ENCODE results near the gene SLC16A9.

Gene SLC16A9

DNA sequence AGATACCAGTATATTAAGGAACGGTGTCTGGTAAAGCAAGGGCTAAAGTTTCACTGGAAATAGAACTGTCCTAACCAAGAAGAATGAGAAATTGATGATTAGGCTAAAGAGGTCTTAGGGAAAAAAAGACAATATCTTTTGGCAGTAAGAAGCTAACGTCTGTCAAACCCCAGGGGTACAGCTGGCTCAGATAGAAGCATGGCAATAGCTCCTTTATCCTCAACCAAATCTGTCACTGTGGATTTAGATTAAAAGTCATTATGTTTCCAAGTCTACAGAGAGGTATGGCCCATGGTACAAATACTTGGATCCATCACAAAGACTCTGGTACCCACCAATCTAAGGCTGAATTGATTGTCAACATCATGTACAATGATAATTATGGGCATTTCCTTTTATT, 8.6 kb upstream of the SLC16A9 start:
- no peak for DNase-seq (ENCODE audit: low spot score)

DNA sequence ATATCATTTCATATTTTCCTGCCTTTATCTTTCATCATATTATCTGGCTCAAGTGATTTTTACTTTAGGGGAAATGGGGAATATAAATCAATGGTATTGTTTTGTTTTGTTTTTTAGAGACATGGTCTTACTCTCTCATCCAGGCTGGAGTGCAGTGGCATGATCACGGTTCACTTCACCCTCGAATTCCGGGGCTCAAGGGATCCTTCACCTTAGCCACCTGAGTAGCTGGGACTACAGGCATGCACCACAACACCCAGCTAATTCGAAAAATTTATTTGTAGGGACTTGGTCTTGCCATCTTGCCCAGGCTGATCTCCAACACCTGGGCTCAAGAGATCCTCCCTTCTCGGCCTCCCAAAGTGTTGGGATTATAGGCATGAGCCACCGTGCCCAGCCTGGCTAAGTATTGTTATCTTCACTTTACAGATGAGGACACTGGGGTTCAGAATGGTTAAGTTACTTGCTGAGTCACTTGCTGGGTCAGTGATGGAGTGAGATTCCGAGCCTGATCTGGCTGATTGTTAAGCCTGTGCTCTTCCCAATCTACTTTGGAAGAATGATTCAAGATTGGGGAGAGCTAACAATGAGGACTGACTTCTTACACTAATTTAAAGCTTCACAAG, 3.7 kb upstream of the SLC16A9 start:
- no peak for DNase-seq (ENCODE audit: low spot score)

DNA sequence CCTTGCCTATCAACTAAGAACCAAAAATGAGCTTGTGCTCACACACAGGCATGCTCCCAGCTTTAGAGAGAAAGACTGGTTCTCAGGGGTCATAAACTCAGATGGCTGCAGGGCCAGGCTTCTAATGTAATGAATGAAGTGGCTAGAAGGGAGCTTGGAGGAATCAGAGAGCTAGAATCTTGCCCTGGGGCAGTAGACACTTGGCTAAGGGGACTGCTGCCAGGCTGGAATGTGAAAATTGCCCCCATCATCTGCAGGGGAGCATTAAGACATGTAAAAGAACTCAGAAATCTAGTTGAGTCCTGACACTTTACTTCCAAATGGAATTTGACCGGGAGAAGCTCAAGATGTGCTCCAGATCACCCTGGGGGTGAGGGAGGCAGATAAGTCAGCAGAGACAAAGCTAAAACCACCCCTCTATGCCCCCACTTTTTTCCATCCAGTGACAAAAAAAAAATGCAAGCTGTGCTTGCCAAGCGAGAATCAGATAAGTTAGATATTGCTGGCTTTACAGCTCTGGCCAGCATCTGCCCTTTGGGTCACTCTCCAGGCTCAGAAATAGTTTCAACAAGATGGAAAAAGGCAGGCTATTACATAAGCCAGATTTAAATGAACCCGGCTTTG, 2.3 kb upstream of the SLC16A9 start:
- DNase-seq (ENCODE audit: low spot score) = no peak

DNA sequence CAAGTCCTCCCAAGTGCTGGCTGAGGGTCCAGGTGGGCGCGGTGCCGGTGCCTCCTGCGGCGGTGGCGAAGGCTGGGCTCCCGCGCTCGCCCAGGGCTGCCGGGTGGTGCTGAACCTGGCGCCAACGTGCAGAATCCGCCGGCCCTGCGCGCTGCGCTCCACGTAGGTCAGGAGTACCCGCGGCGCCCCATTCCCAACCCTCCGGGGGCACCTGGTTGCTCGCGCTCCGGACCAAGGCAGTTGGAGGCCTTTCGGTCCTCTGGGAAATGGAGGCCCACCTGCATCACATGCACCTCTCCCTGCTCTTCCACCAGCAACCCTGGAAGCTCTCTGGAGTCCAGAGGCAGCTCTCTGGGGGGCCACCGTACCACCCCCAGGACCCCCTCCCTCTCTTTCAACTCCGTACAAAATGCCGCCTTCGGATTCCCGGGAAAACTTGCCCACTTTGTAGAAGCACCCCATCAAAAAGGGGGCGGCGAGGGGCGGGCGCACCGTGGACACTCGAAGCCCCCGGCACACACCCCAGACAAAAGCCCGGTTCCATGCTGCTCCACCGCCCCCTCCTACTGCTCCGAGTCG, 745 bp downstream of the SLC16A9 start:
- DNase-seq (ENCODE audit: low spot score) = peak; percentile 19

DNA sequence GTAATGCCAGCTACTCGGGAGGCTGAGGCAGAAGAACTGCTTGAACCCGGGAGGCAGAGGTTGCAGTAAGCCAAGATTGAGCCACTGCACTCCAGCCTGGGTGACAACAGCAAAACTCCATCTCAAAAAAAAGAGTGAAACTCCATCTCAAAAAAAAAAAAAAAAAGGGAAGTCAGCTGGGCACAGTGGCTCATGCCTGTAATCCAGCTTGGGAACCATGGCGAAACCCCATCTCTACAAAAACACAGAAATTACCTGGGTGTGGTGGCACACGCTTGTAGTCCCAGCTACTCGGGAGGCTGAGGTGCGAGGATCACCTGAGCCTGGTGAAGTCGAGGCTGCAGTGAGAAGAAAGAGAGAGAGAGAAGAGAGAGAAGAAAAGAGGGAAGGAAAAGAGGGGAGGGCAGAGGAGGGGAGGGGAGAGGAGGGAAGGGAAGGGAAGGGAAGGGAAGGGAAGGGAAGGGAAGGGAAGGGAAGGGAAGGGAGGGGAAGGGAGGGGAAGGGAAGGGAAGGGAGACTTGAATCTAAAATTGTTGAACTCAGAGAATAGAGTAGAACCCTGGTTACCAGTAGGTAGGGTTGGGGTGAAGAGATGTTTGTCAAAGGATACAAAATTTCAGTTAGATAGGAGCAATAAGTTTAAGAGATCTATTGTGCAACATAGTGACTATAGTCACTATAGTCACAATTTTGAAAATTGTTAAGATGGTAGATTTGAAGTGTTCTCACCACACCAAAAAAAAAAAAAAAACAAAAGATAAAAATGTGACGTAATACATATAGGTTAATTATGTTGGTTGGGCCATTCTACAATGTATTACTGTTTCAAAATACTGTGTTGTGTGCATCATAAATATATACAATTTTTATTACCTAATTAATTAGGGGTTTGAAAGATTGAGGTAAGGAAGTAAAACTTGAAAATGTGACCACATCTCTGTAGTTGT, 2.5 kb downstream of the SLC16A9 start:
- no peak for DNase-seq (ENCODE audit: low spot score)

DNA sequence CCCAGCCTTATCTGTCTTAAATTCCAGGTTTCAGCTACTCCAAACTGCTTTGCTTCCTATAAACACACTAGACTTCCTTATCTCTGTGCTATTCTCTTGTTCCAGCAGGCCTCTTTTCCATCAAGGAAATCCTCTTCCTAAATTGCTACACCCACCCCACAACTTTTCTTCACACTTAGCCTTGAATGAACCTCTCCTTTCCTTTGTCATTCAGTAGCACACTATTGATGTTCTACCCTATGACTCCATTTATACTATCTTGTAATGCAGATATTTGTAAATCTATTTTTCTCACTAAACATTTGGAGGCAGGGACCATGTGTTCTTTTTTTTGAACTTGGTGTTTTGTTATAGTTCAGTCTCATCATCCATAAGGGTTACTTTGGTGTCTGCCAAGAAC, 3.7 kb downstream of the SLC16A9 start:
- no peak for DNase-seq (ENCODE audit: low spot score)

DNA sequence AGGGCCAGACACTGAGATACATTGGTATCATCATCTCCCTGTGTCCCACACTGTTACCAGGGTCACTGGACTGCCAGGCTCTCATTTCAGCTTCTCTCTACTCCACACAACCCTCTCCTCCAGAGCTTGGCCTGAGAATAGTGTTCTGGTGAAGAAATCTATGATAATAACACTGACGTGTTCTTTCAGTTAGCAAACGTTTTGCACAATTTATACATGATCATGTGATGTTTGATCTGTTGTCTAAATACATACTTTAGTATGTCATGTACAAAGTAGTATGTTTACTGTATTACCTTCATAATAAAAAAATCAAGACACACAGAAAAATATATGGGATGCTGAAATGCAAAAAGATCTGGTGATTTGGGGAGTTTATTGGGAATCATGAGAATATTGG, 5.0 kb downstream of the SLC16A9 start:
- no peak for DNase-seq (ENCODE audit: low spot score)

DNA sequence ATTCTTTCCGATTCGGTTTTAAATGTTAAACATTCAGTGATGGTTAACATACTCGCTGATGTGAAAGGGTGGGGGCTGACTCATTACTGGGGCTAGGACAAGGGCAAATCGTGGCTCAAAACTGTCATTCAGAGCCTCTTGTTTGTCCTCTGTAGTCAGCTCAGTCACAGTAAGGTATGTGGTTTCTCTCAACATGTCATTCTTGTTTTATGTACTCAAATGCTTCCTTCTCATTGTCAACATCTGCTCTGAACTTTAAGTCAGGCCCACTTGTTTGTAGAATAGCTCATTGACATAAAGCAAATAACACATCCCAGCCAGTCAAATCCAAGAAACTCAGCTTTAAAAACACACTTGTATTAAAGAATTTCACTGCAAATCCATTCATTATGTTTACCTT, 7.3 kb downstream of the SLC16A9 start:
- no peak for DNase-seq (ENCODE audit: low spot score)

DNA sequence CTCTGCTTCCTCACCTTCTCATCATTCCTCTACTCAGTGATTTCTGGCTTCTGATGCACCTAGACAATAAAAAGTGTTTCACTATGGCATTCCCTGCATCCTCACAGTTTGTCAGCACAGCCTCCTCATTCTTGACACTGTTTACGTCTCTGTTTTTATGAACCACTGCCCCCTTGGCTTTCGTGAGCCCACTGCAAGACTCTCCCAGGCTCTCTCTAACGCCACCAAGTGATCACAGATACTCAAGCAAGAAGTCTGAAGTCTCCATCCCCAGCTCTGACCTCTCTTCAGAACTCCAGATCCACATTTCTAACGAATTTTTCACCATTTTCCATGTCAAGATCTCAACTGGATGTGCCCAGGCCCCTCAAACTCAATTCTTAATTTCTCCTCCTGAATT, 8.9 kb downstream of the SLC16A9 start:
- DNase-seq (ENCODE audit: low spot score) = no peak

DNA sequence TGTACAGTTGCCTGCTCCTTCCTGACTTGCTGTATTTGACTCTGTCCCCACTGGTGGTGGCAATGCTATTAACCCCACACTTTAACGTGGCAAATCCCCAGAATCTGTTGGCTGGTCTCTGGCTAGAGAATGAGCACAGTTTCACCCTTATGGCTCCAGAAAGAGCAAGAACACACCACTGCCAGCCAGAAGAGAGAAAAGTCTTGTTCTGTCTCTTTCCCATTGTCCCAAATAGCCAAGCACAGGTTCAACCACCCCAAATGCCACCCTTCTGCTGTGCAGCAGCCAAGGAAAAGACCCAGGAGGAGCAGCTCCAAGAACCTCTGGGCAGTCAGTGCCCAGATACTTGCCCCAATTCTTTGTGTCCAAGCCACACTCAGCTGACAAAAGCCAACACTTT, 11.3 kb downstream of the SLC16A9 start:
- no peak for DNase-seq (ENCODE audit: low spot score)

DNA sequence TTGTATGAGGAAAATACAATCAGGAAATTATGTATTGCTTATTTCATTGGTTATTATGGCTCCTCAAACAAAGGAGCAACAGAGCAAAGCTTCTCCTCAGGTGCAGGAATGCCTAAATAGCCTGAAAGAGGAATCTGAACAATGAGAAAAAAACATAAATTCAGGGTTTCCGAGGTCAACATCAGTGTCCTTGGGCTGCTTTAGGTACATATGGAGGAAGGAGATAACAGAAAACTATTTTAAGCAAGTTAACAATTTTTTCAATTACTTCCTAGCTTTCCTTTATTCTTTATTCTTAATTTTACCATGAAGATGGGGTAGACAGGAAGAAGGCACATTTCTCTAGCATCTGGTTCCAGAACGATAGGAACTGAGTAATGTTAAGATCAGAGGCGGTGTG, 14.0 kb downstream of the SLC16A9 start:
- DNase-seq (ENCODE audit: low spot score) = no peak

DNA sequence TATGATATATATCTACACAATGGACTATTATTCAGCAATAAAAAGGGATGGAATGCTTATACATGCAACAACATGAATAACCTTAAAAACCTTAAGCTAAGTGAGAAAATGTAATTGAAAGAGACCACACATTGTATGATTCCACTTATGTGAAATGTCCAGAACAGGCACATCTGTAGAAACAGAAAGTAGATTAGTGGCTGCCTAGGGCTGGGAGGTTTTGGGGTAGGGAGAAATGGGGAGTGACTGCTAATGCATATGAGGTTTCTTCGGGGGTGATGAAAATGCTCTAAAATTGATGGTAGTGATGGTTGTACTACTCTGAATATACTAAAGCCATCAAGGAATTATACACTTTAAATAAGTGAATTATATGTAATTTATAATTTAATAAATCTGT, 14.7 kb downstream of the SLC16A9 start:
- no peak for DNase-seq (ENCODE audit: low spot score)

DNA sequence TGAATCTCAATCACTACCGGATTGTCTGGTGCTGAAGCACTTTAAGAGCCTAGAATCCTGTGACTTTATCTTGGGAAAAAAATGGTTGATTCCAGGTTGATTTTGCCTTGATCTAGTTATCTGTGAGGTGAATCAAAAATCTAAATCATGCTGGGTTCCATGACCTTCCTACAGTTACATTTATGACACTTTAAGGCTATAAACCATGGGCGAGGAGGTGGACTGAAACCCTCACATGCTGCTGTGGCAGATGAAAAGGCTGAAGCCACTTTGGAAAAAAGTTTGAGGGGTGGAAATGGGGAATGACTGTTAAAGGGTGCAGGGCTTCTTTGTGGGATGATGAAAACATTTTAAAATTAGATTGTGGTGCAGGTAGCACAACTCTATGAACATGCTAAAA, 17.5 kb downstream of the SLC16A9 start:
- no peak for DNase-seq (ENCODE audit: low spot score)

DNA sequence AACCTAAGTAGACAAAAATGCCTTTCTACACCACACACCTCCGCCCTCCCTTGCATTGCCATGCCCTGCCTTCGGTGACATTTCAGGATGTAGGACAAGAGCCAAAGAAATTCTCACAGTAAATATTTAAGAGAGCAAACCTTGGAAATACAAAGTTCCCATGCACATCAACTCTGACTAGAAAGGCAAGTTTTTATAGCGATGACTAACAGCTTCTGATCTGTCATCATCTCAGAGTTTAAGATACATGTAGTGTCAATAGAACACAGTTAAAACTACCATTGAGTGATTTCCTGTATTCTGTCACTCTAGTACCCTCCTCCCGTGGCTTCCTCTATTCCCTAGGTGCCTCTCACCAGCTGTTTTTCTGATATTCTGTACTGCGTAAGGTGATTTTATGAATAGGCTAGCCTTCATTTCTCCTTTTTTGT, 20.7 kb downstream of the SLC16A9 start:
- no peak for DNase-seq (ENCODE audit: low spot score)

DNA sequence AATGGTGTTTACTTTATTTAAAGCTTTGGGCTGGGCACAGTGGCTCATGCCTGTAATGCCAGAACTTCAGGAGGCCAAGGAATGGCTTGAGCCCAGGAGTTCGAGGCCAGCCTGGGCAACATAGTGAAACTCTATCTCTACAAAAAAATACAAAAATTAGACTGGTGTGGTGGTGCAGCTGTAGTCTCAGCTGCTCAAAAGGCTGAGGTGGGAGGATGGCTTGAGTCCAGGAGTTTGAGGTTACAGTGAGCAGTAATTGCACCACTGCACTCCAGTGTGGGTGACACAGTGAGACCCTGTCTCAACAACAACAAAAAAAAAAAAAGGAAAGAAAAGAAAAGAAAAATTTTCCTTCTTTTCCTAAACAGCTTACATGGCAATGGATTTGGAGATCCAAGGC, 22.0 kb downstream of the SLC16A9 start:
- no peak for DNase-seq (ENCODE audit: low spot score)

DNA sequence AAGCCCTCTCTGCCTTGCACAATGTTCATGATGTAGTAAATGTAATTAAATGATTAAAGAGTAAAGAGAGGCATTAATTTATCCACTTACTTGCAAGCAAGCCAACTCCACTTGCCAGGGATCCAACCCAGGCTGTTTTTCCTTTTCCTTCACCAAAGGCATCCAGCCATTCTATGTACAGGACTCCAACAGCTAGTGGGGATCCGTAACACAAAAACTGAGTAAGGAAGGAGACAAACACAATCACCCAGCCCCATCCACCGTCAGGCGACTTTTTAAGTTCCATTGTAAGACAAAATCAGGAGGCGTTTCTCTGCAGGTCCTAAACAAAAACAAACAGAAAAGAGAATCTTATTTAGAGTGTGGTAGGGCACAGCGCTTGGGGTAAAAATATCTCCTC, 25.6 kb downstream of the SLC16A9 start:
- no peak for DNase-seq (ENCODE audit: low spot score)

DNA sequence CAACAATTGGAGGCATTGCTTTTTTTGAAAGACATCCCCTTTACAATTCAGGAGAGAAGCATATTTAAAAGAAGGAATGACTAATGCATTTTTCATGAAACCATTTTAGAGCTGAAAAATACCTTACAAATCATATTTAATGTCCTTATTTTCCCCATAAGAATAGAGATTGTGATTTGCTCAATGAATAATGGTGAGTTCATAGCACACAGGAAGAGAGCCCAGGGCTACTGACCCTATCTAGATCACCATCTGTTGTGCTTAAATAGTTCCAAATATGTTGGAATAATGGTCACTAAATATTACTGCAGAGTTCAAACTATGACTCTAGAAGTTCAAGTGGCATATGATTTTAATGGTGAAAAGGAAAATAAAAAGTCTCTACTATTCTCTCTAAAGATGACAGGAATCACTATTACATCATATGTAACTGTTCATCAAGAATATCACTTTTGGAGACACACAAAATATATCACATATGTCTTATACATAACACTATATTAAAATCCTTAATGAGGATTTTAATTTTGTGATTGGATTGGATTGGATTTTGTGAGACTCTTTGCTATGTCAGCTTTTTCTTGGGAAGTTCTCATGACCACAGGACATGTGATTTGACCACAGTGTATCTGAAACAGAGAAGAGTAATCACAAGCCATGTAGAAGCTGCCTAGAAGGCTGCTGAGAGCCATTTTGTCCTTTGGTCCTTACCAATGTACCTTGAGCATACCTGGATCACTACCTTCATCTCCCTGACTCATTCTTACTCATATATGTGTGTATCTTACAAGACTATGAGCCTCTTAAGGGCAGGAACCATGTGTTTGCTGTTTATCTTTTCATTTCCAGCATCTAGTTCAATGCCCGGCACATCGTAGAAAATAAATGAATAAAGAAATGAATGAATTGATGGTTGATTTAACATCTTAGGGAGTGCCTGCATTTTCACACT, 26.4 kb downstream of the SLC16A9 start:
- peak; percentile 9 for DNase-seq (ENCODE audit: low spot score)

DNA sequence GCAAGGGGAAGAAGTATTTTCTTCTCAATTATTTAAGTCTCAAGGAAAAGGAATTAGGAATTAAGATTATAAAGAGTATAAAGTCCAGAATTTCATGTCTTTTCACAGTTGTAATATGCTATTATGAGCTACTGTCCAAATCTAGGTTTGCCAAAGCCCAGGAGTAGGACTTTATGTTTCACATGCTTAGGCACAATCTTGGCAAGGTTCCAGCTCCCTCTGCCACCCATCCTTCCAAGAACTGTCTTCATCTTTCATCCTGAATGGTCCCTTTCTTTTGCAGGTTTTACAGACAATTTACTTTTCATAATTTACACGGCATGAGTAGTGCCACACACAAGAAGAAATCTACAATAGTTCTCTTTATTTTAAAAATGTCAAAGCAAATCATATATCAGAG, 29.5 kb downstream of the SLC16A9 start:
- no peak for DNase-seq (ENCODE audit: low spot score)

DNA sequence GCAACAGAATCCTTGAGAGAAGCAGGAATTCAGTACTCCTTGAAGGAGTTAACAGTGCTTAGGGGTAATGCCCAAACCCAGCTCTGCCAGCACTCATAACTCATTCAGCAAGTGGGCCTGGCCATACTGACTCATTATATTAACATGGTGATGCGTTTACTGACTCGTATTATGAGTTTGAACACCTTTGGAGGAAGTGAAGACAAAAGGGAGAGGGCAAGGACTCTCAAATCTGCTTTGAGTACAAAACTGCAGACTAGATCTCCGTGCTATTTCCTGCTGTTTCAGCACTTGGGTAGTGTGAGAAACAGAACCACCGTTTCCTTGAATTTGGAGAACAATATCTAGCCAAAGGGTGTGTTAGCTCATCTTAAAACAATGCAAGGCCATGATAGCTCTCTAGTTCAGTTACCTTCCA, 30.8 kb downstream of the SLC16A9 start:
- DNase-seq (ENCODE audit: low spot score) = peak; percentile 6

DNA sequence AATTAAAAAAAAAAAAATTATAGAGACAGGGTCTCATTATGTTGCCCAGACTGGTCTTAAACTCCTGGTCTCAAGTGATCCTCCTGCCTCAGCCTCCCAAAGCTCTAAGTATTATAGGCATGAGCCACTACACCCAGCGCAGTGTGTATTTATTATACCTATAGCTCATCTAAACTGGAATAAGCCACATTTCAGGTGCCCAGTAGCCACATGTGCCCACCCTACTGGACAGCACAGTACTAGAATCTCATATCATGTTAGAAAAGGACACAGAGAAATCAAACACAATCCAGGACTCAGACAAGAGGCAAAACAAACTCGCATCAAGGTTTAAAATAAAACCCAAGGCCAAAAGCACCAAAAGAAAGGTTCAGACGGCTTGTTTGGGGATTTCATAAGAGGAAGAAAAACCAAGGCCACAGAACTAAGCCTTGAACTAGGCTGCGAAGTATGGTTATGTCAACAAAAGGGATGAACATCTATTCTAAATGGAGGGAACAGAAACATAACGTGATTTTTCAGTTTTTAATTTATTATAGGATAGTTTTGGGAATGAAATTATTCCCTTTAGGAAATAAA, 32.3 kb downstream of the SLC16A9 start:
- no peak for DNase-seq (ENCODE audit: low spot score)

DNA sequence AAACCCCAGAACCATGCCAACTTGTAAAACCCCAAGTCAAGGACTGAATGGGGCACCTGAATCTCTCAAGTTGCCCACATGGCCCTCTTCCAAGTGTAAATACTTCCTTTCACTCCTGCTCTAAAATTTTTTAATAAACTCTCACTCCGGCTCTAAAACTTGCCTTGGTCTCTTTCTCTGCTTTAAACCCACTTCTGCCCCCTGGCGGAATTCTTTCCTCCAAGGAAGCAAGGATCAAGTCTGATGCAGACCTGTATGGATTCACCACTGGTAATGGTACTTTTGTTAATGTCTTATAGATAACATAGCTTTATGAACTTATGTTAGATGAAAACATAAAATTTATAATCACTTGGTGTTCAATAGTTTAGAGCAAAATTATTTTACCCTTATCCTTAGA, 33.8 kb downstream of the SLC16A9 start:
- DNase-seq (ENCODE audit: low spot score) = no peak

Data from GM03348 (cell line).